WTC11 (cell line): ENCODE data around the gene MYO18B. TPM values are rescaled to one million over a fixed set of nuclear protein-coding genes. Genes with fewer than 3 reads are reported as not detected.

Experiments used
- ATAC-seq: fragments of 200-7000 bp; cut with Tn5 transposase; 2 replicates; pipeline ENCODE4 v1.10.0; 2021; ENCODE audit warnings: mild to moderate bottlenecking, moderate library complexity
- CTCF ChIA-PET: fragments of 300-600 bp; sonication (Branson Sonifier 250); formaldehyde crosslinking; loops from one replicate; lab custom pipeline; 2021; ENCODE audit warnings: antibody characterized with exemption; lab: Charles Lee
- POLR2A ChIA-PET: fragments of 350-600 bp; sonication (Branson Sonifier 250); formaldehyde crosslinking; loops from one replicate; lab custom pipeline; 2021; ENCODE audit warnings: antibody characterized with exemption; lab: Charles Lee
- DNase-seq: peaks from one replicate; pipeline ENCODE4 v3.0.0; 2021; ENCODE audit warnings: low spot score
- H3K27ac Mint-ChIP-seq: 2 replicates; pipeline ENCODE4 v1.8.0; 2021; ENCODE audit warnings: mixed read lengths
- H3K27me3 Mint-ChIP-seq: 2 replicates; pipeline ENCODE4 v1.8.0; 2021; ENCODE audit warnings: low read depth, mild to moderate bottlenecking, moderate library complexity, mixed read lengths
- H3K36me3 Mint-ChIP-seq: 2 replicates; pipeline ENCODE4 v1.8.0; 2021; ENCODE audit warnings: mixed read lengths
- H3K4me1 Mint-ChIP-seq: 2 replicates; pipeline ENCODE4 v1.8.0; 2022; ENCODE audit warnings: mixed read lengths
- H3K4me3 Mint-ChIP-seq: 2 replicates; pipeline ENCODE4 v1.8.0; 2021; ENCODE audit warnings: mild to moderate bottlenecking, moderate library complexity, mixed read lengths
- H3K9me3 Mint-ChIP-seq: 2 replicates; pipeline ENCODE4 v1.8.0; 2021; ENCODE audit warnings: mixed read lengths
- AR ChIP-seq: fragments of 250-450 bp; sonication (Bioruptor Pico); IDR thresholded peaks from 2 replicates; pipeline ENCODE4 v1.9.0; 2021; ENCODE audit warnings: mild to moderate bottlenecking
- ETV6 ChIP-seq: sonication (generic); formaldehyde crosslinking; IDR thresholded peaks from 2 replicates; pipeline ENCODE4 v1.8.1; 2022; ENCODE audit warnings: mild to moderate bottlenecking, missing genetic modification reagents
- FOXP1 ChIP-seq: sonication (generic); formaldehyde crosslinking; IDR thresholded peaks from 2 replicates; pipeline ENCODE4 v1.8.0; 2022; ENCODE audit warnings: missing genetic modification reagents, mild to moderate bottlenecking, moderate library complexity, borderline replicate concordance
- GTF2I ChIP-seq: fragments of 250-450 bp; sonication (Bioruptor Pico); conservative IDR thresholded peaks from 2 replicates; pipeline ENCODE4 v1.4.0; 2021; ENCODE audit warnings: mild to moderate bottlenecking
- IRF2 ChIP-seq: sonication (generic); formaldehyde crosslinking; IDR thresholded peaks from 2 replicates; pipeline ENCODE4 v1.8.0; 2022; ENCODE audit warnings: low read depth, missing genetic modification reagents, borderline replicate concordance
- JAZF1 ChIP-seq: fragments of 250-450 bp; sonication (Bioruptor Pico); IDR thresholded peaks from 2 replicates; pipeline ENCODE4 v1.9.0; 2021; ENCODE audit warnings: moderate library complexity, mild to moderate bottlenecking, inconsistent platforms
- JUN ChIP-seq: sonication (generic); formaldehyde crosslinking; IDR thresholded peaks from 2 replicates; pipeline ENCODE4 v1.8.0; 2023; ENCODE audit warnings: mild to moderate bottlenecking, missing genetic modification reagents
- KAT7 ChIP-seq: sonication (generic); formaldehyde crosslinking; IDR thresholded peaks from 2 replicates; pipeline ENCODE4 v1.8.1; 2023; ENCODE audit warnings: missing genetic modification reagents, mild to moderate bottlenecking, borderline replicate concordance
- MXD4 ChIP-seq: fragments of 250-450 bp; sonication (Bioruptor Pico); IDR thresholded peaks from 2 replicates; pipeline ENCODE4 v1.8.0; 2021; ENCODE audit warnings: mild to moderate bottlenecking, moderate library complexity, borderline replicate concordance
- MYBL2 ChIP-seq: sonication (generic); formaldehyde crosslinking; IDR thresholded peaks from 2 replicates; pipeline ENCODE4 v1.8.1; 2023; ENCODE audit warnings: mild to moderate bottlenecking, moderate library complexity, missing genetic modification reagents
- NFE2L1 ChIP-seq: sonication (generic); formaldehyde crosslinking; IDR thresholded peaks from 2 replicates; pipeline ENCODE4 v1.8.1; 2023; ENCODE audit warnings: missing genetic modification reagents
- NR3C1 ChIP-seq: sonication (generic); formaldehyde crosslinking; conservative IDR thresholded peaks from 2 replicates; pipeline ENCODE4 v1.8.1; 2023; ENCODE audit warnings: low read depth, mild to moderate bottlenecking, missing genetic modification reagents
- OVOL2 ChIP-seq: fragments of 250-450 bp; sonication (Bioruptor Pico); IDR thresholded peaks from 2 replicates; pipeline ENCODE4 v1.9.0; 2021; ENCODE audit warnings: mild to moderate bottlenecking, borderline replicate concordance
- PREB ChIP-seq: sonication (generic); formaldehyde crosslinking; IDR thresholded peaks from 2 replicates; pipeline ENCODE4 v1.8.1; 2022; ENCODE audit warnings: mild to moderate bottlenecking, missing genetic modification reagents, moderate library complexity, borderline replicate concordance
- TCF7 ChIP-seq: sonication (generic); formaldehyde crosslinking; IDR thresholded peaks from 2 replicates; pipeline ENCODE4 v1.8.0; 2022; ENCODE audit warnings: mild to moderate bottlenecking, low read depth, missing genetic modification reagents, moderate library complexity
- TEAD4 ChIP-seq: sonication (generic); formaldehyde crosslinking; IDR thresholded peaks from 2 replicates; pipeline ENCODE4 v1.8.0; 2022; ENCODE audit warnings: mild to moderate bottlenecking, missing genetic modification reagents
- ZBTB21 ChIP-seq: sonication (generic); formaldehyde crosslinking; IDR thresholded peaks from 2 replicates; pipeline ENCODE4 v1.8.1; 2023; ENCODE audit warnings: mild to moderate bottlenecking, missing genetic modification reagents, borderline replicate concordance
- ZNF138 ChIP-seq: sonication (generic); formaldehyde crosslinking; conservative IDR thresholded peaks from 2 replicates; pipeline ENCODE4 v1.8.1; 2022; ENCODE audit warnings: mild to moderate bottlenecking, moderate library complexity, missing genetic modification reagents
- ZNF416 ChIP-seq: fragments of 250-450 bp; sonication (Bioruptor Pico); IDR thresholded peaks from 2 replicates; pipeline ENCODE4 v1.9.0; 2021; ENCODE audit warnings: mild to moderate bottlenecking, inconsistent platforms
- ZNF423 ChIP-seq: fragments of 250-450 bp; sonication (Bioruptor Pico); IDR thresholded peaks from 2 replicates; pipeline ENCODE4 v2.1.2; 2022; ENCODE audit warnings: mild to moderate bottlenecking, moderate library complexity
- total RNA-seq: library from RNA; stranded (reverse); gene quantifications from 3 replicates; pipeline ENCODE4 v1.2.3, GENCODE V29; 2021
- TF ChIP-seq, protein P1 (sequence below): sonication (generic); formaldehyde crosslinking; IDR thresholded peaks from 2 replicates; pipeline ENCODE4 v1.8.0; 2022; ENCODE audit warnings: missing genetic modification reagents
- TF ChIP-seq, protein P2 (sequence below): sonication (generic); formaldehyde crosslinking; IDR thresholded peaks from 2 replicates; pipeline ENCODE4 v1.8.0; 2023; ENCODE audit warnings: missing genetic modification reagents
- TF ChIP-seq, protein P3 (sequence below): sonication (generic); formaldehyde crosslinking; IDR thresholded peaks from 2 replicates; pipeline ENCODE4 v1.8.0; 2022; ENCODE audit warnings: mild to moderate bottlenecking, missing genetic modification reagents
- TF ChIP-seq, protein P4 (sequence below): fragments of 250-450 bp; sonication (Bioruptor Pico); IDR thresholded peaks from 2 replicates; pipeline ENCODE4 v2.1.2; 2022; ENCODE audit warnings: mild to moderate bottlenecking, moderate library complexity

Gene MYO18B
- total RNA-seq, 1 experiment from 2014 or later = 0.96 TPM

GRCh38 chr22:25806579-25806978, 64.6 kb downstream of the MYO18B start:
- no peaks in the 10 kb centered on the region for H3K9me3 Mint-ChIP-seq
- no peak overlapping the region for H3K27ac Mint-ChIP-seq
- TF ChIP-seq PREB (CRISPR knock-in tag) (no peak), ETV6 (CRISPR knock-in tag) (no peak), IRF2 (CRISPR knock-in tag) (no peak), GTF2I (no peak), MXD4 (no peak), ZNF423 (CRISPR knock-in tag) (no peak), AR (CRISPR knock-in tag) (no peak), ZBTB21 (CRISPR knock-in tag) (no peak), FOXP1 (CRISPR knock-in tag) (no peak), OVOL2 (CRISPR knock-in tag) (no peak), MYBL2 (CRISPR knock-in tag) (no peak), TCF7 (CRISPR knock-in tag) (no peak), JUN (CRISPR knock-in tag) (no peak), NR3C1 (CRISPR knock-in tag) (no peak), ZNF416 (CRISPR knock-in tag) (no peak), ZNF138 (CRISPR knock-in tag) (no peak), KAT7 (no peak)
- TF ChIP-seq, protein P1, sequence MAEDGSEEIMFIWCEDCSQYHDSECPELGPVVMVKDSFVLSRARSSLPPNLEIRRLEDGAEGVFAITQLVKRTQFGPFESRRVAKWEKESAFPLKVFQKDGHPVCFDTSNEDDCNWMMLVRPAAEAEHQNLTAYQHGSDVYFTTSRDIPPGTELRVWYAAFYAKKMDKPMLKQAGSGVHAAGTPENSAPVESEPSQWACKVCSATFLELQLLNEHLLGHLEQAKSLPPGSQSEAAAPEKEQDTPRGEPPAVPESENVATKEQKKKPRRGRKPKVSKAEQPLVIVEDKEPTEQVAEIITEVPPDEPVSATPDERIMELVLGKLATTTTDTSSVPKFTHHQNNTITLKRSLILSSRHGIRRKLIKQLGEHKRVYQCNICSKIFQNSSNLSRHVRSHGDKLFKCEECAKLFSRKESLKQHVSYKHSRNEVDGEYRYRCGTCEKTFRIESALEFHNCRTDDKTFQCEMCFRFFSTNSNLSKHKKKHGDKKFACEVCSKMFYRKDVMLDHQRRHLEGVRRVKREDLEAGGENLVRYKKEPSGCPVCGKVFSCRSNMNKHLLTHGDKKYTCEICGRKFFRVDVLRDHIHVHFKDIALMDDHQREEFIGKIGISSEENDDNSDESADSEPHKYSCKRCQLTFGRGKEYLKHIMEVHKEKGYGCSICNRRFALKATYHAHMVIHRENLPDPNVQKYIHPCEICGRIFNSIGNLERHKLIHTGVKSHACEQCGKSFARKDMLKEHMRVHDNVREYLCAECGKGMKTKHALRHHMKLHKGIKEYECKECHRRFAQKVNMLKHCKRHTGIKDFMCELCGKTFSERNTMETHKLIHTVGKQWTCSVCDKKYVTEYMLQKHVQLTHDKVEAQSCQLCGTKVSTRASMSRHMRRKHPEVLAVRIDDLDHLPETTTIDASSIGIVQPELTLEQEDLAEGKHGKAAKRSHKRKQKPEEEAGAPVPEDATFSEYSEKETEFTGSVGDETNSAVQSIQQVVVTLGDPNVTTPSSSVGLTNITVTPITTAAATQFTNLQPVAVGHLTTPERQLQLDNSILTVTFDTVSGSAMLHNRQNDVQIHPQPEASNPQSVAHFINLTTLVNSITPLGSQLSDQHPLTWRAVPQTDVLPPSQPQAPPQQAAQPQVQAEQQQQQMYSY = no peak
- TF ChIP-seq, protein P2, sequence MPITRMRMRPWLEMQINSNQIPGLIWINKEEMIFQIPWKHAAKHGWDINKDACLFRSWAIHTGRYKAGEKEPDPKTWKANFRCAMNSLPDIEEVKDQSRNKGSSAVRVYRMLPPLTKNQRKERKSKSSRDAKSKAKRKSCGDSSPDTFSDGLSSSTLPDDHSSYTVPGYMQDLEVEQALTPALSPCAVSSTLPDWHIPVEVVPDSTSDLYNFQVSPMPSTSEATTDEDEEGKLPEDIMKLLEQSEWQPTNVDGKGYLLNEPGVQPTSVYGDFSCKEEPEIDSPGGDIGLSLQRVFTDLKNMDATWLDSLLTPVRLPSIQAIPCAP = no peak
- no peaks in the 10 kb centered on the region for H3K4me1 Mint-ChIP-seq
- CTCF ChIA-PET = interaction anchor here (1.4 kb wide), 1 partner anchor 31 kb away, joined by 3 read pairs; no protein-coding TSS in a partner anchor
- POLR2A ChIA-PET = no interaction called here
- DNase-seq (no peak), ATAC-seq (no peak)
- no peaks in the 10 kb centered on the region for H3K36me3 Mint-ChIP-seq
- no peak overlapping the region for H3K4me3 Mint-ChIP-seq
- H3K27me3 Mint-ChIP-seq = peaks cover 6% of the 10 kb centered on the region; the same call in 1 of the 2 replicates

DNA sequence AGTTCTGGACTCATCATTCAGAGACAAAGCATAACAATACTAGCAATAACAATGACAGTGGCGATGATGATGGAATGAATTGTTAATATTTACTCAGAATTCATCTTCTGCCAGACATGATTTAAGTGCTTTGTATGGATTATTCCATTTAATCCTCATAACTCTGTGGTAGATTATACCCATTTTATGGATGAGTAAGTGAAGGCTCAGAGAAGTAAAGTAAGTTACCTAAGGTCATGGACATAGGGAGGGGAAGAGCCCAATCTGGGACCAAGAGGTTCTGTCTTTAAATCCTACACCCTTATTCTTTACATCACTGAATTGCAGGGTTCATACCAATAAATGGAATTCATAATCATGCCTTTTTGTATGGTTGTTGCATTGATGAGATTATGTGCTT, 72.7 kb downstream of the MYO18B start:
- Mint-ChIP-seq H3K4me3 (no peak overlapping the region), H3K9me3 (no peaks in the 10 kb centered on the region), H3K27ac (no peak overlapping the region), H3K4me1 (no peaks in the 10 kb centered on the region), H3K36me3 (no peaks in the 10 kb centered on the region), H3K27me3 (peaks cover 8% of the 10 kb centered on the region)
- ChIA-PET CTCF (interaction anchor here (1.1 kb wide), 1 partner anchor 42 kb away, joined by 5 read pairs; no protein-coding TSS in a partner anchor), POLR2A (no interaction called here)
- no peak for DNase-seq
- TF ChIP-seq JAZF1 (no peak), NFE2L1 (CRISPR knock-in tag) (no peak), MXD4 (no peak), TEAD4 (CRISPR knock-in tag) (no peak)
- TF ChIP-seq, protein P3, sequence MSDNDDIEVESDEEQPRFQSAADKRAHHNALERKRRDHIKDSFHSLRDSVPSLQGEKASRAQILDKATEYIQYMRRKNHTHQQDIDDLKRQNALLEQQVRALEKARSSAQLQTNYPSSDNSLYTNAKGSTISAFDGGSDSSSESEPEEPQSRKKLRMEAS (CRISPR knock-in tag) = no peak
- TF ChIP-seq, protein P4, sequence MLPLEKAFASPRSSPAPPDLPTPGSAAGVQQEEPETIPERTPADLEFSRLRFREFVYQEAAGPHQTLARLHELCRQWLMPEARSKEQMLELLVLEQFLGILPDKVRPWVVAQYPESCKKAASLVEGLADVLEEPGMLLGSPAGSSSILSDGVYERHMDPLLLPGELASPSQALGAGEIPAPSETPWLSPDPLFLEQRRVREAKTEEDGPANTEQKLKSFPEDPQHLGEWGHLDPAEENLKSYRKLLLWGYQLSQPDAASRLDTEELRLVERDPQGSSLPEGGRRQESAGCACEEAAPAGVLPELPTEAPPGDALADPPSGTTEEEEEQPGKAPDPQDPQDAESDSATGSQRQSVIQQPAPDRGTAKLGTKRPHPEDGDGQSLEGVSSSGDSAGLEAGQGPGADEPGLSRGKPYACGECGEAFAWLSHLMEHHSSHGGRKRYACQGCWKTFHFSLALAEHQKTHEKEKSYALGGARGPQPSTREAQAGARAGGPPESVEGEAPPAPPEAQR = no peak
- TF ChIP-seq, protein P2 = no peak
- TF ChIP-seq, all 79 proteins: peak for 0
- no peak for ATAC-seq
